Astrocyte (in vitro differentiated cells and primary cell): ENCODE results near the gene C17orf67.
"Not testable (repeated sequence)": the region's sequence is repeated elsewhere in the genome, so short reads cannot be mapped to it uniquely, and the experiment has no call there.

Source experiments
- CTCF ChIP-seq: IDR thresholded peaks from 2 replicates; pipeline ENCODE4 v1.5.1; 2011; ENCODE audit warnings: low read depth, mild to moderate bottlenecking, inconsistent platforms, low read length, moderate library complexity; ENCODE audit not compliant: insufficient read depth
- EZH2 ChIP-seq: IDR thresholded peaks from 2 replicates; pipeline ENCODE4 v1.6.1; 2012; ENCODE audit warnings: mild to moderate bottlenecking, low read length, inconsistent platforms; ENCODE audit not compliant: insufficient read depth

GRCh38 chr17:56757611-56758010 lies 76.1 kb downstream of the C17orf67 start:
- not testable (repeated sequence) for TF ChIP-seq CTCF, EZH2
